HG03097 (cell line): ENCODE data around the gene VDAC1.
"Not testable (repeated sequence)": the region's sequence is repeated elsewhere in the genome, so short reads cannot be mapped to it uniquely, and the experiment has no call there.

Source experiments
- ATAC-seq: cut with Tn5 transposase; IDR thresholded peaks from one replicate; pipeline ENCODE4 v1.9.1; 2021; ENCODE audit not compliant: unreplicated experiment, low FRiP score

VDAC1 gene

DNA sequence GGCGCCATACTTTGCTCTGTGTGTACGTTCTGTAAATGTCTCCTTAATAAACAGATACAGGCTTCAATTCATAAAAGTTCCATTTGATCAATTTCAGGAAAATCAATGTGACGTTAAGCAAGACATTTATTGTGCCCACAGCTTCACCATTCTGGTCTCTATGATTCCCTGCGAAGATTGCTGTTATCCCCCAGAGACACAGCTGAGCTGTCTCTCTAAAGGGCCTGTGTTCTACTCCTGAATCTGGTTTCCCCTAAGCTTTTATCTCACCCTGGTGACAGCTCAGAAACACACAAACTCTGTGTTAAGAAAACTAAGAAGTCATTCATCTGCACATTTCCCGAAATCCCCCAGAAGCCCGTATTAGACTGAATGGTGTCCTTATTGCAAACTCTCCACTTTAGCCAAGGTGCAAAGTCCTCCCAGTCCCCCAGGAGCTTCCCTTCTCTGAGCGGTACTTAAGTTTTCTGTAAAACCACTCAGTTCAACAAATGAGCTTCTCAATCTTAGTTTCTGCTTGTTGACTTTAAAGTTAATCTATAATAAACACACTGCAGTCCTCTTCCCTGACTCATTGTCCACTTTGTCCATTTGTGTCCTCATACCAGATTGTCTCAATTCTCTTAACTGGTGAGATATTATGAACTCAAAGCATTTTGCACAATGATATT, 35.0 kb downstream of the VDAC1 start:
- ATAC-seq = no peak

DNA sequence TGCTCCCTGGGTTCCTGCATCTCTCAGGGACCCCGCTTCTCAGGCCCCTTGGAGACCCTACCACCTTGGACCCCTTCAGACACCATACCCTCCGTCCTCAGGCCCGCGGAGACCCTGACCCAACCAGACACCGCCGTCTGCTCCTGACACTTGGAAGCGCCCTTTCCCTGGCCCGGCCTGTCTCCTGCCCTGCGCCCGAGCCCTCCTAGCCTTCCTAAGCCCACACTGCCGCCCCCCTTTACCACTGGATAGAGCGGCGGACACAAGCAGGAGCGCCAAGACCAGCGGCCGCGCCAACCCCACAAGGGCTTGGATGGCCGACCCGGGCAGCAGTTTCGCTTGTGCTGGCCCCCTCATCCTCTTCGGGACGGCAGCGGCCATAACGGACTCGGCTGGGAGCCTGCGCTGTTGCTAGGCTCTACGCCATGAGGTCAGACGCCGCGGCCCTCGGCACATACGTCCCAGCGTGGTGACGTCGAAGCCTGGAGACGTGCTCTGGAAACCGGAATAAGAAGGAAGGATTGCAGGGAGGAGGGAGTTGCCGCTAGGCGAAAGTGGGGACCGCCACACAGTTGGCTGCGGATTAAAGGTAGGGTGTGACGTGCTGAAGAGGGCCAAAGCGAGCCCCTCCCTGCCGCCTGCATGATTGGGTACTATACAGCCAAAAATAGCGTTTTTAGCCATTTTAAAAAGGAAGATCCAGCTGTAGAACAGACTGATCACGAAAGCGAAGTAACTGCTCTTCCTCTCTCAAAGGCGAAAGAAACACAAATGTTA, 36.4 kb downstream of the VDAC1 start, which contains the start of gene C5orf15:
TSS of gene C5orf15 (minus strand) at position 422 of the 777 bp plus-strand sequence. CDS start at position 381, 41 bp downstream.
- peak; percentile 96 for ATAC-seq

DNA sequence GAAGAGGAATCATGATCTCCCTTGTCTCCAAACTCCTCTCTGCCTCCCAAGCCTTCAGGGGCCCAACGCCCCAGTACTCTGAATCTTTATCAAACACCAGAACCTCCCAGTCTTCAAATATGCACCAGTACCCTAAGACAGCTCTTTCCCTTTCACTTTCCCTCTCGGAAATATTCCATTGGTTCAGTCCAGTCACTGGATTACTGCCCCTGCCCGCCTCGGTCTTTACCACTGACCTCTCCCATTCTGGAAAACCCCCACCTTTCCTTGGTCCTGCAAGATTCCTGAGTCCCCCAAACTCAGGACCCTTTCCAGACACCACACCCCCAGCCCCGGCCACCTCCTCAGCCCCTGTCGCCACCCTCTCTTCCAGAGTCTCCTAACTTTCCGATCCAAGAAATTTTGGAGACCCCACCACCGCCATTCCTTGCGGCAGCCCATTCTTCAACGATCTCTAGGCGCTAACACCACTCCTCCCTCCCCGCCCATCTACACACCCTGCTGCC, 37.0 kb downstream of the VDAC1 start:
- ATAC-seq = peak; percentile 7

DNA sequence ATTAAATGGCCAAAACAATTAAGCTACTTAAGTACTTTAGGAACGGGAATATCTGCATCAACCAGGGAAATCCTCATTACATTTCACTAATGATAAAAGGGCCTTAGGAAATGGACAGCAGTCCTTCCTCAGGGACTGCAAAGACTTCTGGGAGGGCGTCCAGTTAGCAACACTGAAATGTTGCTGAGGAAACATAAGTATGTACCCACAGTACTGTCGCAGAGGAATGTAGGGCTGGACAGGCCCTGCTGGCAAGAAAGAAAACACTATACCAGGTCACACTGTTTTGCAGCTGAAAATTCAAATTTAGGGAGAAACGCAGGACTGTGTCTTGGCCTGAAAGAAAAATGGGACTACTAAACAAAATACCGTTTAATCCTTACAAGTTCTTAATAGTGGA, 37.7 kb downstream of the VDAC1 start:
- ATAC-seq = no peak

DNA sequence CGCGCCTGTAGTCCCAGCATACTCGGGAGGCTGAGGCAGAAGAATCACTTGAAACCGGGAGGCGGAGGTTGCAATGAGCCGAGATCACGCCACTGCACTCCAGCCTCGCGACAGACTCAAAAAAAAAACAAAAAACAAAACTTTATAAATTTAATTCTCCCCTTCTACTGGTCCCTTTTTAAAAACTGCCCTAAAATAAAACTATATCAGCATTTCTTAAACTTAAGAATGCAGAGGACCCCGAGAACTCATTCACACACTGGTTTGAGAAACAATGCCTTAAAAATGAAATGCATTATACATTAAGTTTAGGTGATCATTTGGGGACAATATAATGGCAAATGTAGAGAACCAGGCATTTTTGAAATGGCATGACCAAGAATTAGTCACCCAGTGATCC, 38.7 kb downstream of the VDAC1 start:
- ATAC-seq = no peak

DNA sequence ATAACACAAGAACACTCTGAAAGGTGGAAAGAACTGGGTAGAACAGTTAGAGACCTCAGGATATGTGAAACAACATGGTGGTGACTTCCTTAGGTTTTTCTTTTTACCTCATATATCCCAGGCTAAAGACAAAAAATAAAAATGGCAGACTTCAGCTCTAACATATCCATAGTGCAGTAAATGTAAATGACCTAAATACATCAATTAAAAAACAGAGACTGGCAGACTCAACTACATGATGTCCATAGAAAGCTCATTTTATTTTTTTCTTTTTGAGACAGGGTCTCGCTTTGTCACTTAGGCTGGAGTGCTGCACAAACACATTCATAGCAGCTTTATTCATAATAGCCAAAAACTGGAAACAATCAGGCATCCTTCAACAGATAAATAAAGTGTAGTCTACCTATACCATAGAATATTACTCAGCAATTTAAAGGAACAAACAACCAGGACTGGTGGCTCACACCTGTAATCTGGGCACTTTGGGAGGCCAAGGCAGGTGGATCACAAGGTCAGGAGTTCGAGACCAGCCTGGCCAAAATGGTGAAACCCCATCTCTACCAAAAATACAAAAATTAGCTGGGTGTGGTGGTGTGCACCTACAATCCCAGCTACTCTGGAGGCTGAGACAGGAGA, 41.2 kb downstream of the VDAC1 start:
- no peak for ATAC-seq

DNA sequence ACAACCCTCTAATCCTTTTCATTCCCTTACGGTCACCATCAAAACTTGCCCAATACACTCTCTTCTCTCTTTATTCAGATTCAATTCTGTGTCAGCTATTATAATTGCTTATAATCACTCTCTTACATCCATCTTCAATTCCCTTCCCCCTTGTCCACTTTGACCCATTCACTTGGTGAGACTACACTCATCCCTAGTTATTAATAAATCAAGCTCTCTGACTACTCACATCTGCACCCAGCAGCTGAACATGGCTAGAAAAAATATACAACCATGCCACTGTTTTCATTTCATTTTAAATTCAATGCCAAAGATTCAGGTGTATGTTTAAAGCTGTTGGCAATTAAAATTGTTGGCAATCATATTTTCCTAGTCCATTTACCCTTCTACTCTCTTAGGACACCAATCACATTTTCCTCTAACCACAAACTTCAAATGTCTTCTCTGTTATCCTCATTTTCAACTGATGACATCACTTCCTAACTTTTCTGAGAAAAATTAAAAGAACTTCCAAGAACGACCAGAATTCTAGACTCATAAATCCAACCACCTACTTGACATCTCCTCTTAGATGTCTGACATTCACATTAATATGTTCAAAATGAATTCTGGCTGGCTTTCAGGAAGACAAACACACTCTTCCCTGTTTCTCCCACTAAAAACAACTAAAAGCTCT, 41.8 kb downstream of the VDAC1 start:
- ATAC-seq = no peak

DNA sequence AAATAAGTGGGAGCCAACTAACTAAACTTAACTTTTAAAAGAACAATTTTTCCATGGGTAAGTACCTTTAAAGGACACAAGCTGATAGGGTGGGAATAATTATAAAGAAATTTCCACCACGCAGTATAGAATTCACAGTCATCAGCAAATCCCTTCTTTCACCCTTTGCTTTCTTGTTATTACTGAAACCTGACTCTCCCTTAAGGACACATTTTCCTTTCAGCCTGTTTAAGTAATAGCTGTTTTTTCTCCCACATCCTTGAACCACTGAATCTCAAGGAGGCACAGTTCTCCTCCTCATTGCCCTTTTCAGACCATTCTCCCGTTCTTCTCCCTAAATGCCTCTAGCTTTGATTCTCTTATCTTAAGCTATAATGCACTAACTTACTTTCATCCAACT, 42.6 kb downstream of the VDAC1 start:
- no peak for ATAC-seq

DNA sequence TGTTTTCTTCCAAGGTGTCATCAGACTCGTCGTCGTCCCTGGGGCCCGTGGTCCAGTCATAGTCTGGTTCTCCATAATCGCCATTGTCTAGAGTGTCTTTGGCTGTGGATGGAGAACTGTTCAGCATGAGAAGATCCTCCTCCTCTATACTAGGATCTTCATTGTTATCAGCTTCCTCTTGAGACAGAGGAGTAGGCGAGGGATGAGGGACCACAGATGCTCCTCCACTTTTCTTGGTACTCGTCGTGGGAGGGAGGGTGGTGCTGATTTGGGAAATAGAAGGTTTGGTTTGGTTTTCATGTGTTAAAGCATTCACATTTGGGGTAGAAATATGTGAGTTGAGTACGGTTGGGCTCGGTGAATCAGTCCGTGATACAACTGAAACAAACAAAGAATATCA, 45.1 kb downstream of the VDAC1 start:
- ATAC-seq = no peak

DNA sequence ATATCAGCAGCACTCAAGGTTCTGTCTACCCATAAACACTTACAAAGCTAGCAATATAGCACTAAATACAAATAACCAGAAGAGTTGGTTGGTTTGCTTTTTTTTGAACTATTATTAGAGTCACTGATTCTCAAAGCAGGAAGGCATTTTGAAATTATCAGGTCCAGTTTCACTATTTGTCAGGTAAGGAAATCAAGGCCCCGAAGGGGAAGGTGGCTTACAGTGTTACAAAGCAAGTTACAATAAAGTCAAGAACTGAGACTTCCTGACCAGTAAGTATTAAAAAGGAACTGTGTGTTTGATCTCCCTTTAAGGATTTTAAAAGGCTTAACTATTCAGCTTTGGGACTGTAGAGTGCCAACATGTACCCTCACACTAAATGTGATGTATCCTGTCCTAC, 47.2 kb downstream of the VDAC1 start:
- ATAC-seq = peak; percentile 48

DNA sequence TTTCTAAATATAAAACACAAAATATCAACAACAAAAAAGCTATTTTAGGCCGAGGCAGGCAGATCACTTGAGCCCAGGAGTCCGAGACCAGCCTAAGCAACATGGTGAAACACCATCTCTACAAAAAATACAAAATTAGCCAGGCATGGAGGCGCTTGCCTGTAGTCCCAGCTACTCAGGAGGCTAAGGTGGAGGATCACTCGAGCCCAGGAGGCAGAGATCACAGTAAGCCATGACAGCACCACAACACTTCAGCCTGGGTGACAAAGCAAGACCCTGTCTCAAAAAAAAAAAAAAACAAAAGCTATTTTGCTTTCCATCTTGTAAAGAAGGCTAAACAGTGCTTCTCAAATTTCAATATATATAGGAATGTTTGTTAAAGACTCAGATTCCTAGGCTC, 47.7 kb downstream of the VDAC1 start:
- ATAC-seq = no peak

DNA sequence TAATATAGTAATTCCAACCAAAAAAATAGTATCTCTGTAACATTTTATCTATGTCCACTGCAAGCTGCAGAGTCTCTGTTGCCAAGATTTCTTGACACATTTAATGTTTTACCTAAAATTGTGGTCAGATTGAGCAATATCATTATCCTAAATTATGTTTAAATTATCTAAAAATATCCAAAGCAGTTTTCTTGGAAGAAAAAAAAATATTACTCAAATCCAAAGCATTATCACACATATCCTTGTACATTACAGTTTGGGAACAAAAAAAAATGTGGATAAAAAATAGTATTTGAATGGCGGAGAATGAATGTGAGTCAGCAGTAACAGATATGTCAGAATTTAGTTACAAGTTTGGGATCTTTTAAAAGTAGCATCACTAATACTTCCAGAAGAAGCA, 48.6 kb downstream of the VDAC1 start:
- ATAC-seq = not testable (repeated sequence)

DNA sequence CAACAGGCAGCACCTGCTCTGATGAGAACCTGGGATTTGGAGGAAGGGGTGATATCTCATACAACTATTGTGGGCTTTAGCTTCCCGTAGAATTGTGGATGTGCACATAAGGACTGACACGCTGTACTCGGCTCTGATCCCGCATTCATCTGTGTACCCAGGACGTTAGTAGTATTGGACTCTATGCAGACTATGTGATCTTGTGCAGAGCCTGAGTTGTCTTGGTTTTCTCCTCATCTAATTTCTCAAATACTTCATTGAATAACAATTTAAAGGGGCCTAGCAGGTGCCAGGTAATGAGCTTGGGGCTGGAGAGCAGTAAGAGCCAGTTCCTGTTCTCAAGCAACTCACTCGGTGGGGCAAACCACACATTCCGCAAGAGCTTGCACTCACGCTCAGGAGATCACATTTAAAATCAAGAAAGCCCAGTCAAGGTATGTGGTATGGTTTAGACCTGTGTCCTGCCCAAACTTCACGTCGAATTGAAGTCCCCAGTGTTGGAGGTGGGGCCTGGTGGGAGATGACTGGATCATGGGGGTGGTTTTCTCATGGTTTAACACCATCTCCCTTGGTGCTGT, 51.1 kb downstream of the VDAC1 start:
- ATAC-seq = no peak

DNA sequence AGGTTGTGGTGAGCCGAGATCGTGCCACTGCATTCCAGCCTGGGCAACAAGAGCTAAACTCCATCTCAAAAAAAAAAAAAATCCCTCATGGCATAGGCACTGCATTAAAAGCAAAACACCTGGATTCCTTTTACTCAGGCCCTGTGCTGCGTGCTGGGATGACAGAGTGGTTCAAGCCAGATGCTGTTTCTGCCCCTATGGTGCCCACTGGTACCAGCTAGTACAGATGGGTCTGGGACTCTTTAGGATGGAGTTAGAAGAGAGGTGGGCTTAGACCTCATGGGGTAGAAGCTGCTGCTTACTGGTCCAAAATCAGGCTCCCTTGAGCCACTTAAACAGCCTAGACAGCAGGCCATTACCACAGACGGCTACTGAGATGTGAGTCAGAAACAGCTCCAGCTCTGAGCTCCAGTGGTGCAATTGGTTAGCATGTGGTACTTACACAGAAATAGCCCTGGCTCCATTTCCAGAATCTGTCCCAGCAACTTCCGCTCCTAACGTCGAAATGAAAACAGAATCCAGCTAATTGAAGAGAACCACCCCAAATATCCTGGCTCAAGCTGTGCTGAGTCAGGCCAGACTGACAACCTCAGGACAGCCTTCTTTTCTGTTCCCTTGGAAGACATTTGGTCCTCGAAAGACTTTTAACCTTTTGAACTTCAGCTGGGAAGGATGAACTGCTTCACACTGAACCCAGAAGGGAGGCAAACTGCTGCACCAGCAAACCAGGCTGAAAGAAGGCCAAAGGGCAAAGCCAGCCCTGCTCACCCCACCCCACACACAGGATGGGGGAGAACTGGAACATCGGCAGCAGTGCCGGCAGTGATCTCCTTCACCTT, 51.8 kb downstream of the VDAC1 start:
- no peak for ATAC-seq

DNA sequence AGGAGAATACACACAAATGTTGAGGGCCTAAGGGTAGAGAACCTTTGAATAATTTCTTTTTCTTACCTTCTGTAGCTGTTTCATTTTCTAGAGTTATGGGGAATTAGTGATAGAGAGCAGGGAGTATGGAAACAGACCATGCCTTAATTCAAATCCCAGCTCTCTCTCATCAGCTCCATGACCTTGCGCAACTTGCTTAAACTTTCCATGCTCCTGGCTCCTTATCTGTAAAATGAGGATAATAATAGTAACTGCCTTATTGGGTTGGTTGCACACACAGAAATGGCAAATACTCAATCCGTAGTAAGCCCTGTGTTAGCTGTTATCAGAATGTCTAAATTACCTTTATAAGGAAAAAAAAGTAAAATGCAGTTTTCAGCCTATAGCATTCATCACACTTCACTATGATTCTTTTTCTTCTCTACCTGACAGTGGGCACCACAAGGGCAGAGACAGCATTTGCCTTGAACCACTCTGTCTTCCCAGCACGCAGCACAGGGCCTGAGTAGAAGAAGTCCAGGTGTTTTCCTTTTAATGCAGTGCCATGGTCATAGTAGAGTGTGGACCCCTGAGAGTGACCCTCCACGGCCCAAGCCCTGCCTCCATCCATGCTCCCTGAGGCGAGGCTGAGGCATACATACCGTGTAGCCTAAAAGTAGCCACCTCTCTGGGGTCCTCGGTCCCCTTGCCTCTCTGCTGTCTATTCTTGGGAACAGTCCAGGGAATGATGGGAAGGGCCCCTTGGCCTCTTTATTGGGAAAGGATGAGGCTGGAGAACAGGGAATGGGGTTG, 53.8 kb downstream of the VDAC1 start:
- no peak for ATAC-seq

DNA sequence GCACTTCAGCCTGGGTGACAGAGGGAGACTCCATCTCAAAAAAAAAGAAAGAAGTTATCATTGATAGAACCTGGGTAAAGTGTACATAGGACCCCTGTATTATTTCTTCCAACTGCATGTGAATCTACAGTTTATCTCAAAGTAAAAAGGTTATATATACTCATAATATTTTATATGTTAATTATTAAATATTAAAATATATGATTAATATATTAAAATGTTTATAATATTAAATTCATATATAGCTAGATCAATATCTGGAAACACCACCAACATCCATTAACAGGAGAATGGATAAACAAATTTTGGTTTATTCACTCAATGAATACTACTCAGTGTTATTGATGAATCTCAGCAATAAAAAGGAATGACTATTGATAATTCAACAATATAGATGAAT, 56.1 kb downstream of the VDAC1 start:
- ATAC-seq = no peak

DNA sequence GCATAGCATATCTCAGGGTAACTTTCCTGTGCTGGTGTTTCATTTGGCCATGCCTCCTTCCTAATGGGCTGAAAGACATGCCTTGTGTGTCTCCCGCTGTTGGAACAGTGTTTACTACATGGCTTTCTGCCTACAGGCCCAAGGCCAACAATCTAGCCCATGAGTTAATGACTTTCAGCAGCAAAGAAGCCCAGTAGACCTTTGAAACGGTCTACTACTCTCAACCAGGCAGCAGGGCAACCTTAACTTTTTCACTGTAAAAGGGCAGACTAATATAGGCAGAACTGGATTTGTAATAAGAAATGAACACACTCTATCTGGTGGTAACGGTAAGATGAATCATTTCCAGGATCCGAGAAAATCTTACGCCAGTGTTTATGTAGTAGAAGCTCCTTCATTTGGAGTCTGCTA, 57.3 kb downstream of the VDAC1 start:
- no peak for ATAC-seq

DNA sequence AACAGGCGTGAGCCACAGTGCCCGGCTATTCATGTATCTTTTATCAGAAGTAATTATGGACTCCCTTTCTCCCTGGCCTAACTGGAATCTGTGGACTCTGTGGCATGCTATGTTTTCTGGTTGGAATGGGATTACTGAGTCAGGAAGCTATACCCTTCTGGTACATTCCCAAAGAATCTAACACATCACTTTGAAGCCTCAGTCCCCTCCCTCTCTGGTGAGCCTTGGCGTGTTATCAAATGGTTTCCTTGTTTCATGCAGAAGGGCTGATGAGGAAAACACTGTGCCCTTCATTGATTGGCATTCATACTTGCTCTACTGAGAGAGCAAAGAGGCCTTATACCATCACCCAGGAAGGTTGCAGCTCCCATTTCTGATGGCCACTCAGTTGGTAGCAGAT, 59.2 kb downstream of the VDAC1 start:
- ATAC-seq = no peak
